H1 (cell line): ENCODE results near the gene PLPPR1.

Experiments
- ATF2 ChIP-seq: IDR thresholded peaks from 2 replicates; pipeline ENCODE4 v1.6.1; 2012; ENCODE audit warnings: low read length, inconsistent platforms
- CTCF ChIP-seq, 3 experiments: IDR thresholded peaks; 1 replicate in 2 of 3; 2 replicates in 1 of 3; pipeline versions ENCODE4 v1.5.1 to v1.6.1; 2011; ENCODE audit warnings: low read length in 3 of 3, mild to moderate bottlenecking in 3 of 3, inconsistent platforms in 2 of 3, low read depth in 1 of 3, moderate library complexity in 1 of 3; ENCODE audit not compliant: insufficient read depth in 1 of 3; ENCODE audit errors: control extremely low read depth in 1 of 3
- EP300 ChIP-seq, 2 experiments: IDR thresholded peaks; 1 replicate in 1 of 2; 2 replicates in 1 of 2; pipeline ENCODE4 v1.6.1; 2011 to 2012; ENCODE audit warnings: low read depth in 2 of 2, low read length in 2 of 2, mild to moderate bottlenecking in 2 of 2, borderline replicate concordance in 1 of 2, inconsistent platforms in 1 of 2, moderate library complexity in 1 of 2
- KDM1A ChIP-seq: fragments of 200-600, 300-600 bp; sonication (generic); IDR thresholded peaks from 2 replicates; pipeline ENCODE4 v1.7.1; 2016; ENCODE audit warnings: mild to moderate bottlenecking, low read length, borderline replicate concordance
- PHF8 ChIP-seq: fragments of 200-600 bp; sonication (generic); conservative IDR thresholded peaks from 2 replicates; pipeline ENCODE4 v1.7.1; 2012; ENCODE audit warnings: low read depth, mild to moderate bottlenecking, inconsistent platforms, low read length, moderate library complexity
- POLR2A ChIP-seq, 2 experiments: IDR thresholded peaks; 1 replicate in 1 of 2; 2 replicates in 1 of 2; pipeline ENCODE4 v1.6.1; 2011; ENCODE audit warnings: low read depth in 2 of 2, low read length in 2 of 2, mild to moderate bottlenecking in 2 of 2; ENCODE audit errors: control extremely low read depth in 1 of 2
- POLR2AphosphoS5 ChIP-seq: IDR thresholded peaks from 2 replicates; pipeline ENCODE4 v1.6.1; 2011; ENCODE audit warnings: low read depth, low read length
- SIN3A ChIP-seq, 2 experiments: IDR thresholded peaks in 1 of 2; conservative IDR thresholded peaks in 1 of 2; 2 replicates each; pipeline ENCODE4 v1.6.1; 2011 to 2012; ENCODE audit warnings: low read length in 2 of 2, improper control_type of control experiment in 1 of 2, low read depth in 1 of 2, mild to moderate bottlenecking in 1 of 2
- SRF ChIP-seq: IDR thresholded peaks from 2 replicates; pipeline ENCODE4 v1.6.1; 2011; ENCODE audit warnings: mild to moderate bottlenecking, low read depth, low read length, moderate library complexity
- TAF1 ChIP-seq: IDR thresholded peaks from 2 replicates; pipeline ENCODE4 v1.6.1; 2011; ENCODE audit warnings: mild to moderate bottlenecking, low read depth, low read length
- TBP ChIP-seq: IDR thresholded peaks from 2 replicates; pipeline ENCODE4 v1.6.1; 2011; ENCODE audit warnings: low read depth, low read length, improper control_type of control experiment
- TEAD4 ChIP-seq: IDR thresholded peaks from 2 replicates; pipeline ENCODE4 v1.6.1; 2012; ENCODE audit warnings: low read depth, low read length, inconsistent platforms, mixed read lengths

- no peak for TF ChIP-seq TAF1
- no peak for TF ChIP-seq SIN3A (conservative IDR thresholded peaks at IDR 0.05 in 1 of 2, IDR thresholded peaks at IDR 0.05 in 1 of 2; ENCODE audit: low read depth in 1 of 2, low read length in 2 of 2)
- TF ChIP-seq ATF2, result no peak
- TF ChIP-seq POLR2A (IDR thresholded peaks at IDR 0.05; ENCODE audit: control extremely low read depth in 1 of 2, low read depth in 2 of 2, low read length in 2 of 2), result no peak
- no peak for TF ChIP-seq KDM1A
- TF ChIP-seq CTCF (IDR thresholded peaks at IDR 0.05; ENCODE audit: control extremely low read depth in 1 of 3, insufficient read depth in 1 of 3, low read depth in 1 of 3, low read length in 3 of 3), result no peak
- no peak for TF ChIP-seq POLR2AphosphoS5
- no peak for TF ChIP-seq PHF8
- TF ChIP-seq SRF, result no peak
- TF ChIP-seq EP300 (IDR thresholded peaks at IDR 0.05; ENCODE audit: borderline replicate concordance in 1 of 2, low read depth in 2 of 2, low read length in 2 of 2), result no peak
- TF ChIP-seq TEAD4, result no peak
- TF ChIP-seq TBP, result no peak
Observed at GRCh38 chr9:101254733-101255433, 226.4 kb downstream of the PLPPR1 start.
